Putamen (tissue), 1 donor: ENCODE results near the gene KDM3A.
"Not testable (repeated sequence)": the region's sequence is repeated elsewhere in the genome, so short reads cannot be mapped to it uniquely, and the experiment has no call there.

Experiments used
- DNase-seq: peaks from one replicate; pipeline ENCODE4 v3.0.0-alpha.2; 2016; ENCODE audit warnings: low spot score

KDM3A gene

DNA sequence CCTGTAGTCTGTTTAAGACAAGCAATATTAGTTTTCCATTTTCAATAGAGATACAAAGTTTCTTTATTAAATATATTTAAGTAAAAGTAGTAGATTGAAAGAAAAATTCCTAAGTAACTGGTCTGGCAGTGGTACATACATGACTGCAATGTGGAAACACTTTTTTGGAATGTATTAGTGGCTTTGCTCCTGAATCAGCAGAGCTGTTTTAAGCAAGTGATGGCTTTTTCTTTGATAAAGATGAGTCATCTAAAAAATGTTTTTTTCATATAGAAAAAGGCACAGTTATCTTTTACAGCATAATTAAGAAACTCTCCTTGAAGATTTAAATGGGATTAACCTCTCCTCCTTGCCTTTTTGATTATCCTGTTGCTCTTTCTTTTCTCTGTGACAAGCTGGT is 34.9 kb downstream of the KDM3A start:
- no peak for DNase-seq

GRCh38 chr2:86476918-86477317 is 35.7 kb downstream of the KDM3A start:
- DNase-seq = no peak

GRCh38 chr2:86477349-86477748 is 36.2 kb downstream of the KDM3A start:
- no peak for DNase-seq

GRCh38 chr2:86480105-86480504 is 38.9 kb downstream of the KDM3A start:
- DNase-seq = no peak

DNA sequence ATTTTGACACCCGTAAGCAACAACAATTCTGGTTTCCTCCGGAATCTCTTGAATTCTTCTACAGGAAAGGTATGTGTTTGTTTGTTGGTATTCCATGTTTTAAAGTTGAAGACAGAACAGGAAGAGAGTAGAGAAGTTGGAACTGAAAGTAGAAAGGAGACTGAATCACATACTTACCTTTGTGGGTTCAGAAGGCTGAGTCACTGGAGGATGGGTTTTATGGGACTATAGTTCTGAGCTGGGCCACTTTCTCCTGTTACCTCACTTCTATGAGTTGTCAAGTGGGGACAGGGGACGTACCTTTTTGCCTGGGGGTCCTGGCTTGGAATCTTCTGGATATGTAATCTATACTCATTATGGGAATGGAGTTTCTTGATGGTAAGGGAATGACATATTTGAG is 40.9 kb downstream of the KDM3A start:
- no peak for DNase-seq

- no peak for DNase-seq
Measured at GRCh38 chr2:86484385-86484784, 43.2 kb downstream of the KDM3A start.

GRCh38 chr2:86485103-86485502 is 43.9 kb downstream of the KDM3A start:
- DNase-seq = no peak

DNA sequence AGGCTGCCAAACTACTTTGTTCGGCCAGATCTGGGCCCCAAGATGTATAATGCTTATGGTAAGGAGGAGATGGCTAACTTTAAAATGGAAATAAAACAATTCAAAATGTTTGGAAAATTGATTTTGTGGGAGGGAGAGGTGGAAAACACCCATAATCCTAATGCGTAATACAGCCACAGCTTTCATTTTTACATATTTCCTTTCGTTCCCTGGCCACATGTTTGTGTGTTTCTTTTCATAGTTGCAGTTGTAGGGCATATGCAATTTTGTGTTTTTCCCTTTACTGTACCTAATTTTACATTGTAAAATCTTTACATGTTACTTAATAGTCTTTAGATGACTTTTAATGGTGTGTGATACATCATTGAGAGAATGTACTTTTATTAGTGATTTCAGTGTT is 44.6 kb downstream of the KDM3A start:
- DNase-seq = no peak

DNA sequence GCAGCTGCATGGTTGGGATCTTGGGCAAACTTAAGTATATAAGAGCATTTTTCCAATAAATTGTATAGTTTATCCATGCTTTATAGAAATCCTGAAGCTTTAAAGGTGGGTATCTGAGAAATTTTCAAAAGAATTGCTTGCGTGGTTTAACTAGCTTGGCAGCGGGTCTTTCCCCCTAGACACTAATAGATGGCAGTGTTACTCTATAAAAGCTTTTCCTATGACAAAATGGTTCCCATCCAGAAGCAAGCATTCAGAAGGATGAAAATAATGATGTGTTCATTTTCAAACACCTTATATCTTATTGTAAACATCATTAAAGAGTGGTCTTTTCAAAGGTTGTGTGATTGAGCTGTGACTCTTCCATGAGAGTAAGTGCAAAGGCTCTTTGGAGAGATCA is 45.9 kb downstream of the KDM3A start:
- DNase-seq = no peak

- DNase-seq = no peak
Measured at GRCh38 chr2:86488561-86489250, 47.5 kb downstream of the KDM3A start.

DNA sequence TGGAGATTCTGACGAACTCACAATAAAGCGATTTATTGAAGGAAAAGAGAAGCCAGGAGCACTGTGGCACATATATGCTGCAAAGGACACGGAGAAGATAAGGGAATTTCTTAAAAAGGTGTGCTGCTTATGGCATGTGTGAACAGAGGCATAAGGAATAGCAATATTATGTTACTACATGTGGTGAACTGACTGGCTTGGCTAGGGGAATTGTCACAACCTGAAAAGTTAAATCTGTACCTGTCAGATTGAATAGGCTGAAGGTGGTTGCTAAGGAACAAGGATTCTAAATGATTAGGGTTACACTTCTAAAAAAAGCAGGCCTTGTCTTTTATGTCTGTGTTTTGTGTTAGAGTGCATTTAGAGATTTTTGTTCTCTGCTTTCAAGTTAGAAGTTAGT is 48.4 kb downstream of the KDM3A start:
- peak; percentile 40 for DNase-seq

DNA sequence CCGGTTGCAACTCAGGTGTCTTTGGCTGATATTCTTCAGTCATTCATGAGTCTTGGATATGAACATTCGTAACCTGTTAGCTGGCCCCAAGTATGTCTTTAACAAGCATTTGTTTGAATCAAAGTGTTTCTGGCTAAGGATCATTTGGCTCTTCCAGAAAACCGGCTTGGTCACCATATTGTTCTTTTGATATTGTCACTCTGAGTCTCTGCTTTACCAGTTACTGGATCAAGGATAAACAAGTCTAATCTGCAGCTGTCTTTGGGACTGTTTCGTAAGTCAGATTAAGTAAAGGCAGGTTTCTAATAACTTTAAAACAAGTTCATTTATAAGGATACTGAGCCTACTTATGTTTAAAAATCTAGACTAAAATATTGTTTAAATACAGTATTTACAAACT is 49.1 kb downstream of the KDM3A start:
- no peak for DNase-seq

DNA sequence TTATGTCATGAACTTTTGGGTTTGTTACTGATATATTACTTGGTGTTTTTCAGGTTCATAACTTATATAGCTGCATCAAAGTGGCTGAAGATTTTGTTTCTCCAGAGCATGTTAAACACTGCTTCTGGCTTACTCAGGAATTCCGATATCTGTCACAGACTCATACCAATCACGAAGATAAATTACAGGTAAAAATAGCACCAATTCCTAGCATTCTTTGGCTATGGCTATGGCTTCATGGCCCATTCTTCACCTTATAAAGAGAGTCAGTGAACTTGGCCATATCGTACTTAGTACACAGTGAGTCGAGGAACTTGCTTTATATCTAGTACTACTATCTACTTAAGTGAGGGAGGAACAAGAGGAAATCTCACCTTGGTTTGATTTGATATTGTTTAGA is 49.9 kb downstream of the KDM3A start:
- DNase-seq = no peak

DNA sequence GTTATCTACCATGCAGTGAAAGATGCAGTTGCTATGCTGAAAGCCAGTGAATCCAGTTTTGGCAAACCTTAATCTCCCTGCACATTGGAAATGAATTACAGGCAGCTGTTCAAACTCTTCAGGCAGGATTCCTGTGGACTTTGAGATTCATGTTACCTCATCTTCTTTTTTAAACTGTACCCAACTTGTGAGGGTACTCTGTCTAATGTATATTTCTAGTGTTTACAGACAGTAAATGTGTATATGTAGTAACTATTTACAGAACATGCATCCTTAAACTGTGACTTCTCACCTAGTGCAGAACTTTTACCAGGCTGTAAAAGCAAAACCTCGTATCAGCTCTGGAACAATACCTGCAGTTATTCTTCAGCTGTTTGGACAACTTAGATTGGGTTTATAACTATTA is 50.9 kb downstream of the KDM3A start:
- no peak for DNase-seq

- not testable (repeated sequence) for DNase-seq
Measured at GRCh38 chr2:86496391-86496790, 55.2 kb downstream of the KDM3A start.

DNA sequence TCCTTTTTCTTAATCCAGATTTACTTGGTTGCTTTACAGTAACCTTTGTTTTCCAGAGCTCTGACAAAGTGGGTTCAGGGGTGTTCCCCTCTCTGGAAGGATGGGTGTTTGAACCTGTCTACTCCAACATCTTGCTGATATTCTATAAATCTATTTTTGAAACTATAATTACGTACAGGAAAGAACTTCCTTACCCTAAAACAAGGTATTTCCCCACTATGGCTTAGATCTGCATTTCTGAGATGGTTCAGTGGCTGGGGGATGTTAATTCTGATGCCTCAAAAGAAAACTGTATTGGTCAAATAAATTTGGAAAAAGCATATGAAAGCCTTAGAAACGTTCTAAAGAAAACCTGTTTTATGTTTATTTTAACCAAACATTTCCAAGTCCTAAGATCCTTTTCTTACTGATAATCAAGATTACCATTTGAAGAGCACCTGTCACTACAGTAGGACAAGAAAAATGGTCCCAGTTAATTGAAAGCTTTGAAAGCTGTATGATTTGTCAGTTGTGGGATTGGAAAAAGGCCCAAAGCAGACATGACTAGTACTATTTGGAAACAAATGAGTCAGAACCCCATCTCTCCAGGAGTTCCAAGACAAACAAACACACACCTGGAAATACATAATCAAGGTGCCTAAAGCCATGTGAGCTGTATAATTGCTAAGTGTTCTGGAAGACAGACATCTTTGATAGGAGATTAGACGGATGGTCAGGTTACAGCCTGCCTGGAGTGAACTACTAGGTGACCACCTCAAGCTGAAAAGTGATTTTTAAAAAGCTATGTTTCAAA is 57.5 kb downstream of the KDM3A start:
- no peak for DNase-seq

- no peak for DNase-seq
Measured at GRCh38 chr2:86499326-86499725, 58.2 kb downstream of the KDM3A start.

DNA sequence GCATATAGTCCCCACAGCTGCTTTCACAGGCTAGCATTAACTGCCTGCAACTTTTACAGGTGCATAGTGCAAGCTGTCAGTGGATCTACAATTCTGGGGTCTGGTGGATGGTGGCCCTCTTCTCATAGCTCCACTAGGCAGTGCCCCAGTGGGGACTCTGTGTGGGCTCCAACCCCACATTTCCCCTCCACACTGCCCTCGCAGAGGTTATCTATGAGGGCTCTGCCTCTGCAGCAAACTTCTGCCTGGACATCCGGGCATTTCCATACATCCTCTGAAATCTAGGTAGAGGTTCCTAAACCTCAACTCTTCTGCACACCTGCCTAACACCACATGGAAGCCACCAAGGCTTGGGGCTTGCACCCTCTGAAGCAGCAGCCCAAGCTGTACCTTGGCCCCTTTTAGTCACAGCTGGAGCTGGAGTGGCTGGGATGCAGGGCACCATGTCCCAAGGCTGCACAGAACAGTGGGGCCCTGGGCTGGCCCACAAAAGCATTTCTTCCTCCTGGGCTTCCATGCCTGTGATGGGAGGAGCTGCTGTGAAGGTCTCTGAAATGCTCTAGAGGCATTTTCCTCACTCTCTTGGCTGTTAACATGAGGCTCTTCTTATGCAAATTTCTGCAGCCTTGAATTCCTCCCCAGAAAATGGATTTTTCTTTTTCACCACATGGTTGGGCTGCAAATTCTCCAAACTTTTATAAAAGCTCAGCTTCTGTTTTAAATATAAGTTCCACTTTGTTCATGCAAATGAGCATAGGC is 59.3 kb downstream of the KDM3A start:
- DNase-seq = no peak

GRCh38 chr2:86507600-86507999 is 66.4 kb downstream of the KDM3A start:
- no peak for DNase-seq

DNA sequence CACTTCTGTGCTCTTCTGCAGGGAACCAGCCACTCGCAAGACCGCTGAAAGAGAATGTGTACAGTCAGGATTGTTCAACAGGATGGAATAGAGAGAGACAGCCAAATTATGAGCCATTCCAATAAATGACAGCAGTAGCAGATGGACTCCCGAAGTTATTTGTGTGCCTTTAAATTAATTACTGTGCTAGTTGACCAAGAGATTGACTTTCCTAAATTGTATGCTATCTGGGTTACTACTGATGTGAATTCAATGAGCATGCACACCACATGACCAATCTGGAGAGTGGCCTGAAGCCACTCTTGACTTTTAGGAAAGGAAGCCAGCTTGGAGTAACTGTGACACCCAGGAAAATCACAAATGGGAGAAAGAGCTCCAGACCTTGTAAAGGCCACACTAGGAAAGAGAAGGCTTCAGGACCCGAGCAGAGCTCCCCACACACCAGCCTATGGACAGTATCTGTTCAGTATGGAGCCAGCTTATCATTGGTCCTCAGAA is 69.3 kb downstream of the KDM3A start:
- no peak for DNase-seq

DNA sequence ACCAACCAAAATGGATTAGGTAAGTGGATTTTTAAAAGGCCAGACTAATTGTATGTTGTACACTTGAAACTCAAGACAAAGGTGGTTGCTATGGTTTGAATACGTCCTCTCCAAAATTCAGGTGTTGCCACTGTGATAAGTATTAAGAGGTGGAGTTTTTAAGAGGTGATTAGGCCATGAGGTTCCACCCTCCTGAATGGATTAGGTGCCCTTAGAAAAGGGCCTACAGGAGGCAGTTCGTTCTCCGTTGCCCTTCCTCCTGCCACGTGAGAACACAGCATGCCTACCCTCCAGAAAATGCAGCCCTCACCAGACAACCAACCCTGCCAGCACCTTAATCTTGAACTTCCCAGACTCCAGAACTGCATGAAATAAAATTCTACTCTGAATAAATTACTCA is 70.9 kb downstream of the KDM3A start:
- no peak for DNase-seq

DNA sequence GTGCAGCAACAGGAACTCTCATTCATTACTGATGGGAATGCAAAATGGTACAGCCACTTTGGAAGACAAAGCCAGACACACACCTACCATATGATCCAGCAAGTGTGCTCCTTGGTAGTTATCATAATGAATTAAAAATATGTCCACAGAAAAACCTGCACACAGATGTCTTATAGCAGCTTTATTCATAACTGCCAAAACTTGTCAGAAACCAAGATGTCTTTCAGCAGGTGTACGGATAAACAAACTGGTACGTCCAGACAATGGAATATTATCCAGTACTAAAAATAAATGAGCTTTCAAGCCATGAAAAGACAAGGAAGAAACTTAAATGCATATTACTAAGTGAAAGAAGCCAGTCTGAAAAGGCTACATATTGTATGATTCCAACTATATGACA is 71.7 kb downstream of the KDM3A start:
- DNase-seq = no peak
